GM18511 (cell line): ENCODE measurements around the gene UNC5C.
"Not testable (repeated sequence)": the region's sequence is repeated elsewhere in the genome, so short reads cannot be mapped to it uniquely, and the experiment has no call there.

ENCODE experiments used
- ATAC-seq: cut with Tn5 transposase; IDR thresholded peaks from one replicate; pipeline ENCODE4 v1.9.1; 2021; ENCODE audit warnings: mild to moderate bottlenecking, moderate library complexity; ENCODE audit not compliant: unreplicated experiment

The UNC5C gene

DNA sequence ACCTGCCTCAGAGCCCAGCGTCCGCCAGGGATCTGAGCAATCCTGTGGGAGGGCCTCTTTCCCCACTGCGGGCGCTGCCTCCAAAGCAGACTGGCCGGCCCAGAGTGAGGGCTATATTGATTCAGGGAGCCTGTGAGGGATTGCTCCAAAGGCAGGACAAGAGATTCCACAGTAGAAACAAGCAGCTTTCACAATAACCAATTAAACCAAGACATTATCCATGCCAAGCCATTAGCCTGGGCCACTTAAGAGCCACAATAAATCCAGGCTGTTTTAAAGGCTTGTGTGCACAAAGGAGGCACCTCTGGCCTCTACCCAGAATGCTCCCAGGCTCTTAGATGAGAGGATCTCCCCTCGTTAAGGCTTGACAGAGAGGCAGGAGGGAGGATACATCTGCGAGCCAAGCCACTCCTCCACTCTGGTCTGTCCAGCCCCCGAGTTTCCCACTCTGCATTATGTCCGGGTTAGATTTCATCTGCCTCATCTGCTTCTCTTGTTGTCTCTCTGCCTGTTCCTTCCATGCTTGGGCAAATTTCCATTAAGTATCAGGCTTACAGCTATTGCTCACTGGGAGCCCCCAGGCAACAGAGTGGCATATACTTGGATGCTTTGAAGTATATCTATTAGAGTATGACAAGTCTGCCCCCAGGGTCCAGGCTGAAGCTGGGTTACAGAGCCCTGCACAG is 357.9 kb downstream of the UNC5C start:
- ATAC-seq = no peak

DNA sequence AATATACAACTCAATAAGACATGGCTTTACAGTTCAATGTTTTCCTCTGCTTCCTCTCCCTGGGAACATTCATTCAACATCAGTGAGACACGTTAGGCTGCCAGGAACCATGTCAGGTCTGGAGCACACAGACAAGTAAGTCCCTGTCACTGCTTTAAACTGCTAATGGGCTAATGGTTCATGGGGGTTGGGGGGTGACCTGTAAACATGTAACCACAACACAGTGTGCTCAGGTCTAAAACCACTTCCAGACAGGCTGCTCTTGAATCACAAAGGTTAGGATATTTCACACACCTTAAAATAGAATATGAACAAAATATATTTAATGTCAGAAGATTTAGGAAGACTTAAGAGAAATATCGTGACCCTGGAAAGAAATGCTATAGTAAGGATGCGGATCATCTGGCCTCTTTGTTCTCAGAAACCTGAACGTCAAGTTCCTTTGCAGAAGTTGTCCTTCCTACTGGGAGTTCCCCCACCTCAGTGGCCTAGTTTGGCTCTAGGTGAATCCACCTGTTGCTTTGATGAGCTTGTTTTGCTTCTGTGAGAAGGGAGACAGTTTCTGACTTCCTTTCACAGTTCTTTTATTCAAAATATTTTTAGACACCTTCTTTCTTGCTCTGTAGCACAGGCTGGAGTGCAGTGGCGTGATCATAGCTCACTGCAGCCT is 359.9 kb downstream of the UNC5C start:
- no peak for ATAC-seq

DNA sequence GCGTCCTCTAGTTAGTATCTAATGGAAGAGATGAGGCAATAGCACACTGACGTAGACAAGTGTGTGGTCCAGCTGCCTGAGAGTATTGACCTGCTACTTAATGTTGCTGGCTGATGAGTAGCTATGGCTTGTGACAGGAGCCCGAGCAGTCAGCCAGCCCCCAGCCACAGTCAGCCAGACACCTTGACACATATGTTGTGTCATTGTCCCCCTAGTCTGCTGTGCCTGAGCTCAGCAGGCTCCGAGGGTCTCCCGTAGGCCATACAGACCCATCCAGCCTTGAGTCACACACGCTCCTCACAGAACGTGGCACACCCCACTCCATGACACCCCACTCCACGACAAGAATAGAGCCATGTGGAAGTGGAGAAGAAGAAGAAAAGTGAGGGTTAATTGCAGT is 362.1 kb downstream of the UNC5C start:
- ATAC-seq = no peak

DNA sequence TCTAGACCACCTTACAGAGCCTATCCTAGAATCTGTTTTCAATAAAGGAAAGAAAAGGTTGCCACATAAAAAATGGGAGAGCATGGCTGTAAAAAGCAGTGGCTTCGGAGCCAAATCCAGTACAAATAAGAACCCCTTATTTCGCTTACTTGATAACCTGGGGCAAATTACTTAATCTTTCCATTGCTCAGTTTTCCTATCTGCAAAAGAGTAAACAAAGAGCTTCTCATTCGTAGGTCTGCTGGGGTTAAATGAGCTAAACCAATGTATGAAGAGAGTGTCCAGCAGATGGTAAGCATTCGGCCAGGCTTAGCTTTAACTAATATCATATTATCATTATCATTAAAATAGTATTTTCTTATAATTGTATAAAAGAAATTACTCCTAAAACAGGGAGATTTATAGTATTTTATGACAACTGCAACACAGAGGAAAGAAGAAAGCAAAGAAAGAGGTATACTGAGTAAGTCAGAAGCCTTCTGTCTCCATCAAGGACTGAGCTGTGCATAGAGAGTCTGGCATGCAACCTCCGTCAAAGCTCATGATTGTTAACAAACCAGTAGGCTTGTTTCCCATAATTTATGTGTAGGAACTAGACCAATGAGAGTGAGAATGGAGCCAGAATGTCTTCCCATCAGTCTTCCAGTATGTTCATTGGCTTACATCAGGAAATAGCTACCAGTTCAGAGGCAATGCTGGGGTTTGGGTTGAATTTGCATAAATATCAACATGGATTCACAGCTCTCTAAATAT is 364.9 kb downstream of the UNC5C start:
- no peak for ATAC-seq

DNA sequence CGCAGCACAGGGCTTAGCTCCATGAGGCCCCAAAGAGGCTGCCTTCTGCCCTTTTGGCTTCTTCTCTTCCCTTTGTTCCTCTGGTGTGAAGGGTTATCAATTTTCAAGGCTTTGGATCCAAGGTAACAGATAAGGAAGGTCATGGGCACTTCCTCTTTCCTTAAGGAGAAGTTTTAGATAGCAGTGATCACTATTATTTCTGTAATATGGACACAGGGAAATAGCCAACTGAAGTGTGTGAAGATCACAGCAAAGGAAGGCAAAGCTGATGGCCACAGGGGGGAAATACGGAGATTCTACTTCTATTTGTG is 366.8 kb downstream of the UNC5C start:
- no peak for ATAC-seq

DNA sequence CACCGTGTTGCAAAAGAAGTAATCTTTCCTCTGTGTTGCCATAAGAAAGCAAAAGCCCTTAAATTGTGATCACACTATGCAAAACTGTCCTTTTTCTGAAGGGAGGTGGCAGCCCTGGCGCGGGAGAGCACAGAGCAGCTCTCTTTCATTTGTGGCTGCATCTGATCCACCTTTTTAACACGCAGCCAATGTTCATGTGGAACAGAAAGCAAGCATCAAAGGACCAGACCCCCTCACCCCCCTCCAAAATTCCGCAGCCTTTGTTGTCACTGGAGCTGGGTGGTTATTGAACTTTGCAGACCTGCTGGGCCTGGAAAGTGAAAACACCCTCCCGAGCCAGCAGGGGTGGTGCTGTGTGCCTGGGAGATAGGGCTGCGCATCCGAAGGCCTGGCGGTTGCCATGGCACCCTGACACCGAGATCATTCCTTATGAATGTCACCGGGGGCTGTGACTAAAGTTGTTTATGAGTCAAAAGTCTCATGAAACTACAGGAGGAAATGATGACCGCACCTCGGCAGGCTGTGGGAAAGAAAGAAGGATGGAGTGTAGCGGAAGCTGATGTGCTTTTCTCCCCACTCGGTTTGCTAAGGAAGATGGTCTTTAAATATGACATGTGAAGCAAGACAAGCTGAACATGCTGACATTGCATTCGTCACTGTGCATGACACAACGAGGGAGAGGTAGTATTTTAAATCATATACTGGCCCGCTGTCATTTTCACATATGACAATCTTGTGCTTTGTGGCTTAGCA is 367.4 kb downstream of the UNC5C start:
- ATAC-seq = no peak

DNA sequence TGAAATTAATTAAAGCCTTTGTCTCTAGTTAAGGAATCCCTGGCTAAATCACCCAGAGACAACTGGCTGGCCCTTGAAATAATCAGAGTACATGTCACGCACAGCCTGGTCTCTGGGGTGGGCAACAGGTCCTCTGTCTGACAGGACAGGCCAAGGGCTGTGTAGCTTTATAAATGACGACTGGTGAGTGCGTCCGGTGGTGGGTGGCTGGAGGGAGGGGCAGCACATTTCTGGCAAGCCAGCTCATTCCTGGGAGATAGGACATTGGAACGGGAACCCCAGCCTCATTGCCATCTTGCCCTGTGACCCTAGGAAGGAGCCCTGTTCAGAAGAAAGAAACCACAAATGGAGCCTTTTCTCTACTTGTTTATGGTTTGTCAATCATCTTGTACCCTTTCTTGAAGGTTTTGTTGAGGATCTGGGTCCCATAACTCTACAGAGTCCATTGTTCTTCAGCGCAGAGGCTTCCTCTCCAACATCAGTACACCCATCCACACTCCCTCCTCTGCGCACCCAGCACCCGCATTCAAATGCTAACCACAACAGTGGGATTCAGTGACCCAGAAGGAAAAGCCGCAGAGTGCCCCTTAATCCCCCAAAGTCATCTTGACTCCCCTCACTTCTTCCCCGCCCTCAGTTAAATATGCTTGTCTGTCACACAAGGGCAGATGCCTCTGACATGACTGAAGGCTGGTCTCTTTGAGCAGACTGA is 368.1 kb downstream of the UNC5C start:
- no peak for ATAC-seq

DNA sequence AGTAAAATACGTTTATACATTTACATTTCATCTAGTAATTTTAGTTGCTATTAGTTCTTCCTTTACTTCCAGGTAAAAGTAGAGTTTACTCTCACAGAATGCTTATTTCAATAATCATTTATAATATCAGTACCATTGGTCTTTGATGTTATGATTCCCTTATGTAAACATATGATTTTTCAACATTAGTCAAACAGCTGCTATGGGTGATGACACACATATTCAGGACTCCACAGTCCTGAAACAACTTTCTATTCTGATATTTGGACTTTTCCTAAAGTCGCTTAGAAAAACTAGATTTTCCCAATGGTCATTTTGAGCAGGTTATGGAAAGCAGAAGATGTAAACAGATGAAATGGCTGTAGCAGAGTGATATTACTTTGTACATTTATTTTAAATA is 369.8 kb downstream of the UNC5C start:
- ATAC-seq = no peak

DNA sequence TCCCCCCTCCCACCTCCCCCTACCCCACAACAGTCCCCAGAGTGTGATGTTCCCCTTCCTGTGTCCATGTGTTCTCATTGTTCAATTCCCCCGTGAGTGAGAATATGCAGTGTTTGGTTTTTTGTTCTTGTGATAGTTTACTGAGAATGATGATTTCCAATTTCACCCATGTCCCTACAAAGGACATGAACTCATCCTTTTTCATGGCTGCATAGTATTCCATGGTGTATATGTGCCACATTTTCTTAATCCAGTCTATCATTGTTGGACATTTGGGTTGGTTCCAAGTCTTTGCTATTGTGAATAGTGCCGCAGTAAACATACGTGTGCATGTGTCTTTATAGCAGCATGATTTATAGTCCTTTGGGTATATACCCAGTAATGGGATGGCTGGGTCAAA is 377.4 kb downstream of the UNC5C start:
- ATAC-seq = not testable (repeated sequence)

DNA sequence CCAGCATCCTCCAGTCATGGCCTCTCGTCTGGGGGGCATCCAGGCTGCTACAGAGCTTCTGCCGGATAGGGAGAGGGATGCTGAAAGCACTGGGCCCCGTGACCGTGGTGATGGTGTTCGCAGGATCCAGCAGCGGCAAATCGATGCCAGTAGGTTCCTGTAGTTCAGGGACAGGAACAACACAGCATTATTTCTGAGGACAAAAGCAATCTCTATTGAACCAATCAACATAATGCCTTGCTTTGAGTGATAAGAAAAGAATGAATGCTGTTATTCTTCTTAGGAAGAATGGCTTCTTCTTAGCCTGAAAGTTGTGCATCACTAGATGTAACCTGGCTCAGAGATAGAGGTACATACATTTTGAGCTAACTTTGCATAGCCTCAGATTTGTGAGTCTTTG is 378.6 kb downstream of the UNC5C start:
- no peak for ATAC-seq

DNA sequence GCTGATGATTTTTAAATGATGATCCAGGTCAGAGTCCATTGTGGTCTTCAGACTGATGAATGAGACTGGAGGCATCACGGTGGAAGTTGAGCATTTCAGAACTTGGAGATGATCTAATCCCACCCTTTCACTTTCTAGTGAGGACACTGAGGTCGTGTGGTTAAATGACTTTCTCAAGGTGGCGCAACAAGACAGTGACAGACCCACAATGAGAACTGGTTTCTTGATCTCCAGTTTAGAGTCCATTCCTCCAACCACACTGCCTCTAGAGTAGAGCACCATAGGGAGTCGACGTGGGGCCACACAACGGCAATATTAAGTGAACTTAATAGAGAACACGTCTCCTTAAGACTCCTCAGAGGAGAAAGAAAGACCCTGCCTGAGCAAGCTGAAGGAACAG is 381.0 kb downstream of the UNC5C start:
- no peak for ATAC-seq

DNA sequence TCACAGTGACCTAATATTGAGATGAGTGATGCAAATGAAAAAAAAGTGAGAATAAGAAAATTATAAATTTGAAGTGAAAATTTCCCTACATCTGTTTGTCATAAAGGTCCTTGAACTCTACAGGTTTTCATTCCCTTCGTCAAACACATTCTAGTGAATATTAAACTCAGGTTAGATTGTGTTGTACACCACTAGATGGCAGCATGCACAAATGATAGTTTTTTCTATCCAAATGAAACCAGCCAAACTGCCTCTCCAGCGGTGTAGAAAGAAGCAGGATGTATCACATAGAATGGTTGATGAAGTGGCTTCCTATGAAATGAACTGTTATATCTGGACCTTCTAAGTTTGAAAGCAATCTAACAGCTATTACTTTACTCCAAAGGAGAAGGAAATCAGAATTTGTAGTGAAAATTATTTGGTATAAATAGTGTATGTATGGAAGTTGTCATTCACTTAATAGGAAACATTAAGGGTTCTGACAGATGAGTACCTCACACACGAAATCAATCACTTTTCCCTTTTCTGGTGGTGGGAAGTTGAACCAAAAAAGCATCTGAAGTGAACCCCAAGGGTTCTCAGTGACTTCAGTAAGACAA is 382.7 kb downstream of the UNC5C start:
- peak; percentile 90 for ATAC-seq

DNA sequence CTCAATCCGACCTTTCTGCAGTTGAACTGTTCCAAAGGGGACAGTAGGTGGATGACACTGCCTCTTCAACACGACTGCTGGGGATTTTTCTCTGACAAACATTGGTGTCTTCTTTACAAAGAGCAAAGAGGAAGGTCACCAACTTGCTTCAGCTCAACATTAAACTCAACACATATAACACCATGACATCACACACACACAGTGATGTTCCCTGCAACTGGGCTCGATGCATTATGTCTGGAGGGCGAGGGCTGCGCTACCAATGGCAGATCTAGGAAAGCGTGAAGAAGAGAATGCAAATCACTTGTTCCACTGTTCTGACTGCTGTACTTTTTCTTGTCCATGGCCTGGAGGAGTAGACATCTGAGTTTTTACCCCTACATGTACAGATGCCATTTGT is 385.9 kb downstream of the UNC5C start:
- no peak for ATAC-seq

DNA sequence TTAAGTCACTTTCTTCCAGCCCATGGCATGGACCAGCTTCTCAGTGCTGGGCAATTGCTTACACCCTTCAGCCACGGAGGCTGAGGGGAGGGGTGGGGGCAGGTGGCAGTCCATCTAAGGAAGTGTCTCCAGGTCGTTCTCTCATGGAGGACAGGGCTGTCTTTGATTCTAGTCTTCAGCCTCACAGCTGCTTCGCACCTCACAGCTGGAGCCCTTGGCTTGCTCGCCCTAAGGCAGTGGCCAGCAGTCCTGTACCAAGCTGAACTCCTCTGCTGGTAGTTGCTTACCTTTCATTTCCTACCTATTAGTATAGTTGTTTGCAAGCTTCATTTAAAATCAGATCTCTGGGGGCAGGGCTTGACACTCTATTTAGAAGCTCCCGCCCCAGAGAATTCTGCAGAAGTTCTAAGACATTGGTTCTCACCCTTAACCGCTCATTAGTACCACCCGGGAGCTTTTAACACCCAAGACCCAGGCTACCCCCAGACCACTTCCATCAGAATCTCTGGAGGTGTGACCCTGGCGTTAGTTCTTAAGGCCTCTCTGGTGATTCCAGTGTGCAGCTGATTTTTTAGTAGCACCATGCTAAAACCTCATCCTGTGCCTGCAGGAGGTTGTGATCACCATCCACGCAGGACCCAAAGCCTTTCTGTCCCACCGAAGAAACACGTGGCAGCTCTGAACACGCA is 386.8 kb downstream of the UNC5C start:
- no peak for ATAC-seq

DNA sequence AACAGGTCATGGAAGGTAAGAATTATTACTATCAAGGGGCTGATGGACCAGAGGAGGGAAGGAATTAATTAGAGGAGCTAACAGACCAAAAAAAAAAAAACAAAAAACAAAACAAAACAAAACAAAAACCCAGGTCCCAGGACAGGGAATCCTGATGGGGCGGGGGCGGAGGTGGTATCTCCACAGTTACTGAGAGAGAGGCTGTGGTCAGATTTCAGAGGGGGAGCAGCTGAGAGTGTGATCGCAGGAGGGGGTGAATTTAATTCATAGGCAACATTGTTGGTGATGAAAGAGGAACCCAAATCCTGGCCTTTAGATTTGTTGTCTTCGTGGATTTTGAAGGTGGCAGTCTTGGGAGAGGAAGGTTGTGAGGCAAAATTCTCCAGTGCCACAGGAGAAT is 389.4 kb downstream of the UNC5C start:
- no peak for ATAC-seq

DNA sequence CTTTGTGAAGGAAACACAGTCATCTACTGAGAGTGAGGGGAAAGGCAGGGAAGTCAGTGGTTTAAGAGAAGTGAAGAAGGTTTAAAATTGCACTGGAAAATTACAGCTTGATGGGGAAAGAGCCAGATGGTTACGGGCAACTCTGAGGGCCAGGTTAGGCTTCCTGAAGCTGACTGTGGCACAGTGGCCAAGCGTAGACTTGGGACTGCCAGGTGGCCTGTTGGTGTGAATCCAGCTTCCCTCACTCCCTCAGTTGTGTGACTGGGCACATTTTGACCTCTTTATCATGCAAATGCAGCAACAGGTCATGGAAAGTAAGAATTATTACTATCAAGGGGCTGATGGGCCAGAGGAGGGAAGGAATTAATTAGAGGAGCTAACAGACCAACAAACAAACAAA is 390.1 kb downstream of the UNC5C start:
- ATAC-seq = no peak

DNA sequence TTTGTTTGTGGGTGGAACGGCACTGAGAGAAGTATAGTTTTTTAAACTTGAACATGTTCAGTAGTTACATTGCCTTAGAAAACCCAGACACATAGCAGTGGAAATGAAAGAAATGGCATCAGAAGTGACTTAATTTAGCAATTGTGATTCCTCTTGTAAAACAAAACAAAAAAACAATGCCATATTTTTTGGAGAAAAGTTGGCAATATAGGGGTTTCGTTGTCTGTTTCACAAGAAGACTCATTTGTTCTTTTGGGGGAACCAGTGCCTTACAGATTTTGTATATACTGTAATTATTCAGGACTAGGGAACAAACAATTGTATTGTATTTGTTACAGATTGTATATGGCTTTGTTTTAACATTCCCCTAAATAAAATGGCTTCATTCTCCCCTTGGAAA is 390.7 kb downstream of the UNC5C start:
- ATAC-seq = no peak

DNA sequence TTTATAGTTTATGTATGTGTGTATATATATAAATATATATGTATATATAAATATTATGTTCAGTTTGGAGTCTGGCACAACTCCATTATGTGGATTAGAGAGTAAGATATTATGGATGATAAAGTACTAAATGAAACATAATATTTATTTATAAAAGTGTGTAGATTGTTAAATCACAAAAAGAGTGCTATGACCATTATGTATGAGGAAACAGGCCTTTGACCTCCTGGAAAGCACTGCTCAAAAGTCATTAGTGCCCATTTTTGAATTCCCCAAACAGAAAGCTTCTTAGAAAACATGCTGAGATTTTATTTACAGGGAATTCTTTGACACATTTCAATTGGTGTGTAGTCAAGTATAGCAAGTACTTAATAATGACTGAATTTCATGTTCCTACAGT is 391.2 kb downstream of the UNC5C start:
- no peak for ATAC-seq

DNA sequence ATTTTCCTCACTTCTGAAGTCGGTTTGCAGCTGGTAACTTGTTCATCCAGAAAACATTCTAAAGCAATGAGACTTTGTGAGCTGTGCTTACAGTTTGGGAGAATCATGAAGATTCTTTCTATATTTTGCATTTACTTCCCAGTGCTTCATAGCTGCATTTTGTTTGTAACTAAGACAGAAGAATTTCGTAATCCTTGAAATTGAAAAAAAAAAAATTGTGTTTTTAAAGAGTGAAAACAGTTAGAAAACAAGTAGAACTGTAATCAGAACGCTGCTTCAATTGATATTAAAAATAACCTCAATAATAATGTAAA is 392.4 kb downstream of the UNC5C start:
- no peak for ATAC-seq

DNA sequence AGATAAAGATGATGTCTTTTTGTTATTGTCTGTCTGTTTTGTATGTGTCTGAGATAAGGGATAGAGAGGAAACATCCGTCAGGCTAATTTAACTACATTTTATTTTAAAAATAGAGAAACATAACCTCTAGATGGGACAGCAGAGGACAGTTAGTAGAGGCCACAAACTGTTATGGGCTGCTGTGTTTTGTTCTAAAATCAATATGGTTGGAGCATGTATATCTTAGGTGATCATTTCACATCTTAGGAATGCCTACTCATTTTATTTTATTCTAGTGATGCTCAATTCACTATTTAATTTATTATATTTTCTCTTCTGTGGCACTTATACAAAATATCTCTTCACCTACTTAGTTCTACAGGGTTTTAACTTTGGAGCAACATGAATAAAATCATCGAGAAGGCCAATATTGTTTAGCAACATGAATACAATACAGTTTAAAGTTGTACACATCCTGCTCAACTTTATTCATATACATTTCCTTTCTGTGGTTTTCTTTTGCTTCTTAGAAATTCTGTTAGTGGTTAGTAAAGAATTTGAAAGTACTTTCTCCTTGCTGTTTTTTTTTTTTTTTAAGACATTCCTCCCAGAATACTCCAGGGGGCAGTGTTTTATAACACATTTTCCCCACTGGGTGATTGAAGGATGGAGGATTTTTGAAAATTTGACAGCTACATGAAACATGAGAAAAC is 392.9 kb downstream of the UNC5C start:
- ATAC-seq = peak; percentile 86
